ENCODE data around the gene TBC1D7.
A peak's percentile ranks its signal among the peaks of the same experiment; 100 is the strongest.

TBC1D7 gene

GRCh38 chr6:13328076-13328874 lies at the start of gene TBC1D7:
Gene TBC1D7 (minus strand): TSS chr6:13328537. CDS start chr6:13326898, 1,639 bp downstream.
- DNase-seq = peak; percentile 79

DNA sequence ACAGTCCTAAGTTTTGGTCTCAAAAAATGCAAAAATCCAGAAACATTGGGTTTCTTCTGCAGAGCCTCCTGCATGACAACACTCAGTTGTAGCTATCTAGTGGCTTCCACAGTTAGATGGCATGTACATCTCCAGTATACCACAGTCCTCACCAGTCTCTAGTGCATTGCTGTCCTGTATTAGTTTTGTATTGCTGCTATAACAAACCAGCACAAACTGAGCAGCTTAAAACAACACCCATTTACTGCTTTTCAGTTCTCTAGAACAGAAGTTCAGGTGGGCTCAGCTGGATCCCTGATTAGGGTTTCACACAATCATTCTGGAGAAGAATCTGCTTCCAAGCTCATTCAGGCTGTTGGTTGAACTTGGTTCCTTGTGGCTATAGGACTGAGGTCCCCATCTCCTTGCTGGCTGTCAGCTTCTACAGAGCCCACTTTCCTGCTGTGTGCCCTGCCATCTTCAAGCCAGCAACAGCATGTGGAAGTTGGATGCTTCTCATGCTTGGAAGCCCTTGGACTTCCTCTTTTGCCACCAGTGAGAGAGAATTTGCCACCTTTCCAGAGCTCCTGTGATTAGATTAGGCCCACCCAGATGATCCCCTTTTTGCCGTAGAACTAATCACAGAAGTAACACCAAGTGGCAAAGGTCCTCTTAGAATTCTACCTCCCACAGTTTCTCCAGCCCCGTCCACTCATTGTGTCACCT lies 48.9 kb upstream of the TBC1D7 start:
- no peak for DNase-seq

GRCh38 chr6:13375360-13375878 lies 47.1 kb upstream of the TBC1D7 start:
- DNase-seq = no peak

DNA sequence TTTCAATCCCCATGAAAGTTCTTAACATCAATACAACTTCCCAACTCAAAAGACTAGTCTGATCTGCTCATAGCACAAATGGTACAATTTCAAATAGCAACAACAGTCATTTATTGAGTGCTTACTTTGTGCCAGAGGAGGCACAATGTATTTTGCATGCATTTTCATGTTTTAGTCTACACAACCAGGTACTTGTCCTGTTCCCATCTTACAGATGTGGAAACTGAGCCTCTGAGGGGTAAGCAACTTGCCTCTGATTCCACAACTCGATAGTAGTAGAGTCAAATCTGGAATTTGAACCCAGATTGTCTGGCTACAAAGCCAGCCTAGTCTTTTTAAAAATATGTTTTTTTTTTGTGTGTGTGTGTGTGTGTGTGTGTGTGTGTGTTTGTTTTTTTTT lies 45.6 kb upstream of the TBC1D7 start:
- DNase-seq = no peak

DNA sequence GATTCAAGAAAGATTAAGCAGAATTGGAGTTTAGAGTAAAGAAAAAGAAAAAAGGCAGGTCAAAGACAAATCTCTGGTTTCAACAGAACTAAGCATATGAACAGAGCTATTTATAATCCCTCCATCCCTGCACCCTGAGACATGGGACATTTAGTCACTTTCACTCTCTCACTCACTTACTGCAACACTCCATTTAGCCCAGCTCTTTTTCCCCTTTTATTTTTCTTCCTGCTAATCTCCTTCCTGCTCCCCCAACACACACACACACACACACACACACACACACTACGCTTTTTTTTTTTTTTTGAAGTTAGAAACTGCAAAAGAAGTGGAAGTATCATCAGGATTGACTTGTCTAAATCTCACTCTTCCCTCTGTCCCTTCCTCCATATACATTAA lies 45.1 kb upstream of the TBC1D7 start:
- DNase-seq = no peak

- no peak for DNase-seq
These were observed 44.6 kb upstream of the TBC1D7 start for GRCh38 chr6:13372688-13373487.

DNA sequence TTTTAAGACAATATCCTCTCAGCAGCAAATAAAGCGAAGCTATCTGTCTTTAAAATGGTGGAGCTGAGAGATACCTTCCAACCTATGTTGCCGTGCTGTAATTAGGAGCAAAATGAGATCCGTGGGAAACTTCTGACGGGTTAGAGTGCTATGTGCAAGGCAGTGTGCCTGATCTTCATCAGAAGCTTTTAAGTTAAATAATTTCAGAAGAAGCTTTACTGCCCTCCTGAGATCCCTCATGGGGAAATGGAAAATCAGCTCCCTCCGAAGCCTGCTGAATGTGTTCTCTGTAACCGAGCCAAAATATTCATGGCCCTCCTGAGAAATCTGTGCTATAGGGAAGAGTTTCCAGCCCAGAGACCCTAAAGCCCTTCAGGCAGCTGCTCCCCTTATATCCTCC lies 43.7 kb upstream of the TBC1D7 start:
- DNase-seq = no peak

GRCh38 chr6:13371421-13372072 lies 43.2 kb upstream of the TBC1D7 start:
- no peak for DNase-seq

DNA sequence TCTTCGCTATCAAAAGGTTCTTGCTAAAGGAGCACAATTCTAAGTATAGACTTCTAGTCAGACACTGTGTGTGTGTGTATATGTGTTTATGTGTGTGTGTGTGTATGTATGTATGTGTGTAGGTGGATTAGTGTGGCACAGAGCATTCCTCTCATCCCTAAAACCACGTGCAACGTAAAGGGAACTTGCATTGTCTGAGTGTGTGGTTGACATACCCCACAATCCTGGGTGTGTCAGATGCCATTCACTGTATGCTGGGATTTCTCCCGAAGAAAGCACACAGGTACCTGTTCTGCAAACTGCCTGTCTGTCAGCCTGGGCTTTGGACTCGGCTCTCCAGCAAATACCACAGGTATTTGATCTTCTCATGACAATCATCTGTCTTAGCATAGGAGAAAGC lies 42.3 kb upstream of the TBC1D7 start:
- DNase-seq = no peak

- DNase-seq = no peak
These were observed 41.3 kb upstream of the TBC1D7 start for GRCh38 chr6:13369591-13369990.

DNA sequence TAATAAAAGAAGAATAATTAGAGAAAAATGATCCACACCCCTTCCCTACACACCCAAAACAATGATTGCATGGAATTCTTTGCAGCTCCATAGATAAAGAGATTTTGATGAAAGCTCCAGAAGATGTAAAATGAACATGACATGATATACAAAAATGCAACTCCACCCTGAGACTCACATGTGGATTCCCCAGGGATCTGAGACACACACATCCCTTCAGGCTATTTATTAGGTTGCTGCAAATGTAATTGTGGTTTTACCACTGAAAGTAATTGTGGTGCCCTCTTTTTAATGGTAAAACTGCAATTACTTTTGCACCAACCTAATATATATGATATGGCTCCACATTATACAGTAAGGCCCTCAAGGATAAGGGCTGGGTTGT lies 40.4 kb upstream of the TBC1D7 start:
- peak; percentile 54 for DNase-seq

- no peak for DNase-seq
These were observed 39.9 kb upstream of the TBC1D7 start for GRCh38 chr6:13368079-13368730.

GRCh38 chr6:13367396-13367795 lies 39.1 kb upstream of the TBC1D7 start:
- no peak for DNase-seq

- DNase-seq = no peak
These were observed 37.0 kb upstream of the TBC1D7 start for GRCh38 chr6:13365320-13365719.

DNA sequence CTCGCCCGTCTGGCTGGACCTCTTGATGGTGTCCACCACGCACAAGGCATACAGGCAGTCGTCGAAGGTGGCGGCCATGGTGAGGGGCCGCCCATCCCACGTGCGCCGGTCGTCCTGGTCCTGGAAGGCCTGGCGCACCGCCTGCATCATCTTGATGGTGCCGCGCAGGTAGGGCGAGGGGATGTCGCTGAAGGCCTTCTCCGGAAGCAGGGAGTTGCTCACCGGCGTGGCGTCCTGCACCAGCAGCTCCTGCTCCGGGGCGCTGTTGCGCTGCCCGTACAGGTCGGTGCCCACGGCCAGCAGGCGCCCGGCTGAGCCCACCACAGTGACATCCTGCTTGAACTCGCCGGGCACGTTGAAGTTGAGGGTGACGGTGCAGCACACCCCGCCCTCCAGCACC lies 36.5 kb upstream of the TBC1D7 start:
- no peak for DNase-seq

- no peak for DNase-seq
These were observed 34.1 kb upstream of the TBC1D7 start for GRCh38 chr6:13362412-13362811.

- DNase-seq = peak; percentile 94
These were observed 32.6 kb upstream of the TBC1D7 start for GRCh38 chr6:13360671-13361540.

DNA sequence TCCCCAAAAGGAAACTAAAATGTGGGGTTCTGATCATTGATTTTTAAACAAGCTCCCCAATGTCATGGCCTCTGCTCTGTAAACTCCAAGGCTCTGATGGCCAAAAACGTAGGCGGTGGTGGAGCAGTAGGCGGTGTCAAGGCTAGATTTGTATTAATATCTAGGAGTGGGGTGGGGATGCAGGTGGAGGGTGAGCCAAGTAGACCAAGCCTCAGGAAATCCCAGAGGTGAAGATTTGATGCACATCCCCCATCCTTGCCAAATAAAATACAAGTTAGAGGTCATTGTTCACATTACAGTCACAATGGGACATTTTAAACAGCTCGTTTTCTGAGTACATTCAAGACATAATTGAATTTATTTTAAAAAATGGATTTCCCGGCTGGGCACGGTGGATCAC lies 30.9 kb upstream of the TBC1D7 start:
- DNase-seq = no peak

GRCh38 chr6:13358511-13358910 lies 30.2 kb upstream of the TBC1D7 start:
- DNase-seq = no peak

GRCh38 chr6:13357551-13358075 lies 29.3 kb upstream of the TBC1D7 start:
- DNase-seq = no peak

Data from NCI-H226 (cell line).